ENCODE results near the gene ZNRF2. TPM values are rescaled to one million over a fixed set of nuclear protein-coding genes. Genes with fewer than 3 reads are reported as not detected.
A peak's percentile ranks its signal among the peaks of the same experiment; 100 is the strongest.

ZNRF2 gene
- total RNA-seq, 1 experiment from 2014 or later = 12.7 TPM

DNA sequence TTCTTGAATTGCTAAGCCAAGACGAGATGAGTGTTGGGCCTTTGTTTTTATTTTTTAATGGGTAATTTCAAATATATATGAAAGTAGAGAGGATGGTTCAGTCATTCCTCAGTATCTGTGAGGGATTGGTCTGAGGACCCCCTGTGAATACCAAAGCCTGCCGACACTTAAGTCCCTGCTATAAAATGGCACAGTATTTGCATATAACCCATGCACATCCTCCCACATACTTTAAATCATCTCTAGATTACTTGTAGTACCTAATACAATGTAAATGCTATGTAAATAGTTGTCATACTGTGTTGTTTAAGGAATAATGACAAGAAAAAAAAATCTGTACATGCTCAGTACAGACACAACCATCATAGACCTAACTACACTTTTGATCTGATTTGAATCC is 120.8 kb downstream of the ZNRF2 start:
- DNase-seq (ENCODE audit: low read depth) = no peak

DNA sequence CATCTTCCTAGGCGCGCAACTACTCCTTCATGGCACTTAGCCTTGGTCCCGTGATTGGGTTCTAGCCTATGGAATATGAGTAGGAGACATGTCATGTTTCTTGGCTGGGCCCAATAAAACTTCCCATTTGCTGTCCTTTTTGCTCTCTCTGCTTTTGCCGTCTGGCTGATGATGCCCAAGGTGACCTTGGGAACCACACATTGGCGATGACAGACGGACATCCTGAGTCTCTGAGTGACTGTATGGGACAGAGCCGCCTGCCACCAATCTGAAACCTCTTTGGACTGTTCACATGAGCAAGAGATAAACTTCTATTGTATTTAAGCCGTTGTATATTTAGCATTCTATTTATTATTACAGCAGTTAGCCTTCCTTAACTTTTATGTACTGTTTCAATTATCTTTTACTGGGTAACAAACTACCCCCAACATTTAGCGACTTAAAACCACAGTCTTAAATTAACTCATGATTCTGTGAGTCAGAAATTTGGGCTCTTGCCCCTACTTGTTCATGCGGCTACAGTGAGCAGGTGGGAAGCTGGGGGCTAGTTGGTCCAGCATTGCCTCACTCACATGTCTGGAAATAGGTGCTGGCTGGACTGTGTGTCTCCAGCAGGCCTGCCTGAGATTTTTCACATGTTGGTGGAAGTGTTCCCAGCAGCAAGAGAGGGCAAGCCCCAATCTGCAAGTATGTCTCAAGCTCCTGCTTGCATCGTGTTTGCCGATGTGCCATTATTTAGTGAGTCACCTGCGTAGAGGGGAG is 122.4 kb downstream of the ZNRF2 start:
- peak; percentile 81 for DNase-seq (ENCODE audit: low read depth)

DNA sequence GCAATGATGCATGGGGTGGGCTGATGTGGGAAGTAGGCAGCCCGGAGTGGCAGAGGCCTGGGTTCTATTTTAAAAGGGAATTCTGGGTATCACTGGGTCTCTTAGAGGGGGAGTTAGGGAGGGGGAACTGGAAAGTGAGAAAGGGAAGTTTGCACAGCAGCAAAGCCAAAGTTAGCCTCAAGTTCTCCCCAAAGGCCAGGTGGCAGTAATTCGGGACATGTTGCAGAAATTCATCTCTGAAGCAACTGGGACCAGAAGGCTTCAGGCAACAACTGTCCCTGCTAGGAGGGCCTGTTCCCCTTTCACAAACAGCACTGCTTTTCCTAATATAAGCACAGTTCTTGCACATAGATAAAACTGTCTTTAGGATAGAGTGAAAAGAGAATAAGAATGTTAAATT is 126.8 kb downstream of the ZNRF2 start:
- no peak for DNase-seq (ENCODE audit: low read depth)

DNA sequence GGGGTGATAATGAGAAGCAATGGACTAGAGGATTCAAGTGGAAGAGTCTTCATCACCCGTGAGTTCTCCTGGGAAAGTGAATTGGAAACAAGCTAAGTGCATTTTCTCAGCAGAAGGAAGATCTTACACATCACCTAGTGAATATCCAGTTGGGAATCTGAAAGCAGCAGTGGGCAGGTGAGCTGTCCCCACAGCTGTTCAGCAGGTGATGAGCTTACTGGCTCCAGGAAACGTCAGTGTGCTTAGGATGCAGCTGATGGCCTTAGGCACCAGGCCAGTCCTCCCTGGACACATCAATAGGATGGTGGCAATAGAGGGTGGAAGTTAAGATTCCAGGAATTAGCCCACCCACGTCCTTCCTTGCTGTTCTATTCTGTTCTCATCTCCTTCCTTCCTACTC is 127.5 kb downstream of the ZNRF2 start:
- DNase-seq (ENCODE audit: low read depth) = no peak

DNA sequence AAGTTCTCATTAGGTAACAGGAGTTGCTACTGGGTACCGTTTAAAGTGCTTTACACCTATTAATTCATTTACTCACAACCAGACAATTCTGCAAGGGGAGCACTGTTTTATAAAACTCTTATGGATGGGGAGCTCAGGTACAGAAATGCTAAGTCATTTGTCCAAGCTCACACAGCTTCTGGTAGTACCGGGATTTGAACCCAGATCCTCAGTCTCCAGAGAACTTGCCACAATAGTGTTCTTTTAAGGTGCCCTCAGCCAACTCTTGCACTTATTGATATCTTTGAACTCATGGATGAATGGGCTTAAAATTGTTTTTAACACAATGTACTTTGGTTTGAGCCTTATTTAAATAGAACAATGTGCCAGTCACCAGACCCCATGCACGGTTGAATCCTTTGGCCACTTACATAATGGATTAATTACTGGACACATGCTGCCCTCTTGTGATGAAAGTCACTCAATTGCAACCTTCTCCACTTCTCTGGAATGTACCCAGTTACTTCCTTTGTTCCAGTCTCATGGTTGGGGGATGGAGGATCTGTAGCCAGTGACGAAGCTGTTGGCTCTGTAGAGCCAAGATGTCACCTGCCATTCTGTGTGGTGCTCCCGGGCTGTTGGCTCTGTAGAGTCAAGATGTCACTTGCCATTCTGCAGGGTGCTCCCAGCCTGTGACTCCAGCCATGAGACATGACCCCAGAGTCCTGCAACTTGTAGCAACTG is 128.5 kb downstream of the ZNRF2 start:
- DNase-seq (ENCODE audit: low read depth) = peak; percentile 93

DNA sequence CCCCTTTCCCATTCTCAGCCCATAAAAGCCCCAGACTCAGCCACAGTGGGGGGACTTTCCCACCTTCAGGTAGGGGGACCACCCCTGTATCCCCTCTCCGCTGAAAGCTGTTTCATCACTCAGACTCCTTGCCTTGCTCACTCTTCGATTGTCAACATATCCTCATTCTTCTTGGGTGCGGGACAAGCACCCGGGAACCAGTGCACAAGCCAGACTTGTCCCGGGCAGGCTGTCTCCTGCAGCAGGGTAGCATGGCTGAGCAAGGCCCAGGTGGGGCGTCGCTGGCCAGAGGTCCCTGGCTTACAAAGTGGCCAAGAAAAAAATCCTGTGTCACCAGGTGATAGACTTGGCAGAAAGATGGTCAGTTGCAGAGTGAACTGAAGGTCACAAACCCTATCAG is 129.5 kb downstream of the ZNRF2 start:
- no peak for DNase-seq (ENCODE audit: low read depth)

Other genes starting within 250 kb of the ZNRF2 start
- 18.7 and 18.8 TPM in 2 replicates for gene MTURN, start 149.6 kb upstream of the ZNRF2 start, total RNA-seq (2014; rRNA removed)
- gene NOD1, start 194.2 kb downstream of the ZNRF2 start, total RNA-seq (2014; rRNA removed) = 14.3 and 17.5 TPM in 2 replicates
- 43.6 and 54.2 TPM in 2 replicates for gene GGCT, start 220.2 kb downstream of the ZNRF2 start, total RNA-seq (2014; rRNA removed)